GM19238 (cell line): ENCODE measurements around the gene SLC8A1.

Source experiments
- DNase-seq: peaks from one replicate; pipeline ENCODE4 v3.0.0; 2011; ENCODE audit warnings: low spot score; ENCODE audit not compliant: insufficient read length

The SLC8A1 gene

GRCh38 chr2:40388161-40388560 is 63.7 kb downstream of the SLC8A1 start:
- DNase-seq = no peak

GRCh38 chr2:40386177-40386576 is 65.7 kb downstream of the SLC8A1 start:
- DNase-seq = no peak

- DNase-seq = no peak
Observed at GRCh38 chr2:40384714-40385113, 67.2 kb downstream of the SLC8A1 start.

GRCh38 chr2:40384233-40384632 is 67.7 kb downstream of the SLC8A1 start:
- DNase-seq = no peak

GRCh38 chr2:40380721-40381120 is 71.2 kb downstream of the SLC8A1 start:
- no peak for DNase-seq

- DNase-seq = no peak
Observed at GRCh38 chr2:40380041-40380440, 71.8 kb downstream of the SLC8A1 start.

- no peak for DNase-seq
Observed at GRCh38 chr2:40374543-40375240, 77.2 kb downstream of the SLC8A1 start.

- DNase-seq = no peak
Observed at GRCh38 chr2:40373111-40373510, 78.8 kb downstream of the SLC8A1 start.

- no peak for DNase-seq
Observed at GRCh38 chr2:40372283-40372985, 79.5 kb downstream of the SLC8A1 start.

GRCh38 chr2:40371525-40372282 is 80.2 kb downstream of the SLC8A1 start:
- no peak for DNase-seq

GRCh38 chr2:40370007-40370395 is 81.9 kb downstream of the SLC8A1 start:
- no peak for DNase-seq

GRCh38 chr2:40369267-40370006 is 82.5 kb downstream of the SLC8A1 start:
- no peak for DNase-seq

- no peak for DNase-seq
Observed at GRCh38 chr2:40367652-40368051, 84.2 kb downstream of the SLC8A1 start.

- no peak for DNase-seq
Observed at GRCh38 chr2:40367032-40367431, 84.9 kb downstream of the SLC8A1 start.

- DNase-seq = no peak
Observed at GRCh38 chr2:40364151-40364874, 87.6 kb downstream of the SLC8A1 start.

- no peak for DNase-seq
Observed at GRCh38 chr2:40363631-40364030, 88.3 kb downstream of the SLC8A1 start.

- DNase-seq = no peak
Observed at GRCh38 chr2:40363231-40363630, 88.7 kb downstream of the SLC8A1 start.

GRCh38 chr2:40361478-40361877 is 90.4 kb downstream of the SLC8A1 start:
- no peak for DNase-seq

GRCh38 chr2:40360652-40361051 is 91.2 kb downstream of the SLC8A1 start:
- no peak for DNase-seq

GRCh38 chr2:40359811-40360210 is 92.1 kb downstream of the SLC8A1 start:
- no peak for DNase-seq

GRCh38 chr2:40358783-40359182 is 93.1 kb downstream of the SLC8A1 start:
- no peak for DNase-seq
